ENCODE results near the gene KIF26B.

KIF26B gene

GRCh38 chr1:245690946-245691541, 536.3 kb downstream of the KIF26B start:
- Histone ChIP-seq H3K4me3 (ENCODE audit: control insufficient read depth in 1 of 7, extremely low read depth in 1 of 7, insufficient read depth in 4 of 7, low read depth in 2 of 7, low read length in 6 of 7) (no peak overlapping the region), H3K4me1 (ENCODE audit: control extremely low read depth in 1 of 4, control insufficient read depth in 4 of 4, insufficient read depth in 4 of 4, low read length in 3 of 4) (peaks cover 0 to 13% (median 9%) of the 10 kb centered on the region in 4 experiments), H3K9me3 (ENCODE audit: control extremely low read depth in 1 of 5, control insufficient read depth in 4 of 5, insufficient read depth in 2 of 5, low read depth in 1 of 5, low read length in 4 of 5) (no peaks in the 10 kb centered on the region), H3K36me3 (ENCODE audit: control insufficient read depth in 4 of 4, insufficient read depth in 4 of 4, low read length in 3 of 4) (no peaks in the 10 kb centered on the region), H3K27me3 (replicated peaks in 2 of 5; ENCODE audit: control insufficient read depth in 4 of 5, insufficient read depth in 5 of 5, low read length in 4 of 5) (peaks cover 0 to 30% (median 6%) of the 10 kb centered on the region in 5 experiments), H3K27ac (ENCODE audit: insufficient read depth in 1 of 2, low read depth in 1 of 2, low read length in 2 of 2, poor library complexity in 1 of 2, severe bottlenecking in 2 of 2) (no peak overlapping the region)
- CTCF ChIA-PET: no interaction called here
- 65% methylated on average over 13 of the region's 13 CpGs for WGBS (ENCODE audit: insufficient coverage)
- POLR2A ChIA-PET: no interaction called here
- no peak for DNase-seq

GRCh38 chr1:245691897-245692296, 537.1 kb downstream of the KIF26B start:
- H3K9me3 ChIP-seq (ENCODE audit: control extremely low read depth in 1 of 5, control insufficient read depth in 4 of 5, insufficient read depth in 2 of 5, low read depth in 1 of 5, low read length in 4 of 5): no peaks in the 10 kb centered on the region
- H3K36me3 ChIP-seq (ENCODE audit: control insufficient read depth in 4 of 4, insufficient read depth in 4 of 4, low read length in 3 of 4): no peaks in the 10 kb centered on the region
- CTCF ChIA-PET: no interaction called here
- no peak overlapping the region for H3K4me3 ChIP-seq (ENCODE audit: control insufficient read depth in 1 of 7, extremely low read depth in 1 of 7, insufficient read depth in 4 of 7, low read depth in 2 of 7, low read length in 6 of 7)
- H3K27me3 ChIP-seq (replicated peaks in 2 of 5; ENCODE audit: control insufficient read depth in 4 of 5, insufficient read depth in 5 of 5, low read length in 4 of 5): peaks cover 0 to 22% (median 6%) of the 10 kb centered on the region in 5 experiments
- POLR2A ChIA-PET: no interaction called here
- no peak for DNase-seq
- peaks cover 0 to 13% (median 9%) of the 10 kb centered on the region in 4 experiments for H3K4me1 ChIP-seq (ENCODE audit: control extremely low read depth in 1 of 4, control insufficient read depth in 4 of 4, insufficient read depth in 4 of 4, low read length in 3 of 4)
- 100% methylated on average over 1 of the region's 3 CpGs for WGBS (ENCODE audit: insufficient coverage)
- H3K27ac ChIP-seq (ENCODE audit: insufficient read depth in 1 of 2, low read depth in 1 of 2, low read length in 2 of 2, poor library complexity in 1 of 2, severe bottlenecking in 2 of 2): no peak overlapping the region

- Histone ChIP-seq H3K36me3 (ENCODE audit: control insufficient read depth in 4 of 4, insufficient read depth in 4 of 4, low read length in 3 of 4) (no peaks in the 10 kb centered on the region), H3K27me3 (replicated peaks in 2 of 5; ENCODE audit: control insufficient read depth in 4 of 5, insufficient read depth in 5 of 5, low read length in 4 of 5) (peaks cover 0 to 20% (median 6%) of the 10 kb centered on the region in 5 experiments), H3K9me3 (ENCODE audit: control extremely low read depth in 1 of 5, control insufficient read depth in 4 of 5, insufficient read depth in 2 of 5, low read depth in 1 of 5, low read length in 4 of 5) (no peaks in the 10 kb centered on the region), H3K4me3 (ENCODE audit: control insufficient read depth in 1 of 7, extremely low read depth in 1 of 7, insufficient read depth in 4 of 7, low read depth in 2 of 7, low read length in 6 of 7) (no peak overlapping the region), H3K27ac (ENCODE audit: insufficient read depth in 1 of 2, low read depth in 1 of 2, low read length in 2 of 2, poor library complexity in 1 of 2, severe bottlenecking in 2 of 2) (no peak overlapping the region), H3K4me1 (ENCODE audit: control extremely low read depth in 1 of 4, control insufficient read depth in 4 of 4, insufficient read depth in 4 of 4, low read length in 3 of 4) (peaks cover 0 to 13% (median 9%) of the 10 kb centered on the region in 4 experiments)
- WGBS (ENCODE audit: insufficient coverage): 100% methylated on average over 7 of the region's 12 CpGs
- POLR2A ChIA-PET: no interaction called here
- DNase-seq: no peak
- CTCF ChIA-PET: no interaction called here
These were observed 537.5 kb downstream of the KIF26B start for GRCh38 chr1:245692318-245692717.

GRCh38 chr1:245693116-245693793, 538.5 kb downstream of the KIF26B start:
- ChIA-PET POLR2A (no interaction called here), CTCF (no interaction called here)
- H3K9me3 ChIP-seq (ENCODE audit: control extremely low read depth in 1 of 5, control insufficient read depth in 4 of 5, insufficient read depth in 2 of 5, low read depth in 1 of 5, low read length in 4 of 5): no peaks in the 10 kb centered on the region
- WGBS (ENCODE audit: insufficient coverage): 83% methylated on average over 7 of the region's 8 CpGs
- peaks cover 0 to 5% (median 2%) of the 10 kb centered on the region in 4 experiments for H3K4me1 ChIP-seq (ENCODE audit: control extremely low read depth in 1 of 4, control insufficient read depth in 4 of 4, insufficient read depth in 4 of 4, low read length in 3 of 4)
- no peak overlapping the region for H3K27ac ChIP-seq (ENCODE audit: insufficient read depth in 1 of 2, low read depth in 1 of 2, low read length in 2 of 2, poor library complexity in 1 of 2, severe bottlenecking in 2 of 2)
- H3K4me3 ChIP-seq (ENCODE audit: control insufficient read depth in 1 of 7, extremely low read depth in 1 of 7, insufficient read depth in 4 of 7, low read depth in 2 of 7, low read length in 6 of 7): no peak overlapping the region
- H3K36me3 ChIP-seq (ENCODE audit: control insufficient read depth in 4 of 4, insufficient read depth in 4 of 4, low read length in 3 of 4): no peaks in the 10 kb centered on the region
- peaks cover 0 to 11% (median 2%) of the 10 kb centered on the region in 5 experiments for H3K27me3 ChIP-seq (replicated peaks in 2 of 5; ENCODE audit: control insufficient read depth in 4 of 5, insufficient read depth in 5 of 5, low read length in 4 of 5)
- no peak for DNase-seq

- peaks cover 0 to 4% (median under 1%) of the 10 kb centered on the region in 5 experiments for H3K27me3 ChIP-seq (replicated peaks in 2 of 5; ENCODE audit: control insufficient read depth in 4 of 5, insufficient read depth in 5 of 5, low read length in 4 of 5)
- POLR2A ChIA-PET: no interaction called here
- peaks cover 0 to 3% (median 1%) of the 10 kb centered on the region in 4 experiments for H3K4me1 ChIP-seq (ENCODE audit: control extremely low read depth in 1 of 4, control insufficient read depth in 4 of 4, insufficient read depth in 4 of 4, low read length in 3 of 4)
- CTCF ChIA-PET: no interaction called here
- WGBS (ENCODE audit: insufficient coverage): 97% methylated on average over 18 of the region's 19 CpGs
- H3K27ac ChIP-seq (ENCODE audit: insufficient read depth in 1 of 2, low read depth in 1 of 2, low read length in 2 of 2, poor library complexity in 1 of 2, severe bottlenecking in 2 of 2): no peak overlapping the region
- H3K9me3 ChIP-seq (ENCODE audit: control extremely low read depth in 1 of 5, control insufficient read depth in 4 of 5, insufficient read depth in 2 of 5, low read depth in 1 of 5, low read length in 4 of 5): no peaks in the 10 kb centered on the region
- no peak overlapping the region for H3K4me3 ChIP-seq (ENCODE audit: control insufficient read depth in 1 of 7, extremely low read depth in 1 of 7, insufficient read depth in 4 of 7, low read depth in 2 of 7, low read length in 6 of 7)
- H3K36me3 ChIP-seq (ENCODE audit: control insufficient read depth in 4 of 4, insufficient read depth in 4 of 4, low read length in 3 of 4): no peaks in the 10 kb centered on the region
- no peak for DNase-seq
These were observed 539.4 kb downstream of the KIF26B start for GRCh38 chr1:245693941-245694752.

- no peaks in the 10 kb centered on the region for H3K36me3 ChIP-seq (ENCODE audit: control insufficient read depth in 4 of 4, insufficient read depth in 4 of 4, low read length in 3 of 4)
- H3K9me3 ChIP-seq (ENCODE audit: control extremely low read depth in 1 of 5, control insufficient read depth in 4 of 5, insufficient read depth in 2 of 5, low read depth in 1 of 5, low read length in 4 of 5): no peaks in the 10 kb centered on the region
- DNase-seq: no peak
- no peak overlapping the region for H3K27ac ChIP-seq (ENCODE audit: insufficient read depth in 1 of 2, low read depth in 1 of 2, low read length in 2 of 2, poor library complexity in 1 of 2, severe bottlenecking in 2 of 2)
- no peak overlapping the region for H3K4me3 ChIP-seq (ENCODE audit: control insufficient read depth in 1 of 7, extremely low read depth in 1 of 7, insufficient read depth in 4 of 7, low read depth in 2 of 7, low read length in 6 of 7)
- ChIA-PET POLR2A (no interaction called here), CTCF (no interaction called here)
- H3K27me3 ChIP-seq (replicated peaks in 2 of 5; ENCODE audit: control insufficient read depth in 4 of 5, insufficient read depth in 5 of 5, low read length in 4 of 5): peaks cover 0 to 2% (median 0%) of the 10 kb centered on the region in 5 experiments
- WGBS (ENCODE audit: insufficient coverage): 84% methylated on average over 10 of the region's 11 CpGs
- peaks cover 0 to 3% (median 1%) of the 10 kb centered on the region in 4 experiments for H3K4me1 ChIP-seq (ENCODE audit: control extremely low read depth in 1 of 4, control insufficient read depth in 4 of 4, insufficient read depth in 4 of 4, low read length in 3 of 4)
These were observed 540.0 kb downstream of the KIF26B start for GRCh38 chr1:245694753-245695195.

GRCh38 chr1:245695211-245695610, 540.4 kb downstream of the KIF26B start:
- Histone ChIP-seq H3K27me3 (replicated peaks in 2 of 5; ENCODE audit: control insufficient read depth in 4 of 5, insufficient read depth in 5 of 5, low read length in 4 of 5) (peaks cover 0 to 2% (median 0%) of the 10 kb centered on the region in 5 experiments), H3K27ac (ENCODE audit: insufficient read depth in 1 of 2, low read depth in 1 of 2, low read length in 2 of 2, poor library complexity in 1 of 2, severe bottlenecking in 2 of 2) (no peak overlapping the region), H3K4me1 (ENCODE audit: control extremely low read depth in 1 of 4, control insufficient read depth in 4 of 4, insufficient read depth in 4 of 4, low read length in 3 of 4) (peaks cover 0 to under 1% (median 0%) of the 10 kb centered on the region in 4 experiments), H3K36me3 (ENCODE audit: control insufficient read depth in 4 of 4, insufficient read depth in 4 of 4, low read length in 3 of 4) (no peaks in the 10 kb centered on the region), H3K9me3 (ENCODE audit: control extremely low read depth in 1 of 5, control insufficient read depth in 4 of 5, insufficient read depth in 2 of 5, low read depth in 1 of 5, low read length in 4 of 5) (no peaks in the 10 kb centered on the region), H3K4me3 (ENCODE audit: control insufficient read depth in 1 of 7, extremely low read depth in 1 of 7, insufficient read depth in 4 of 7, low read depth in 2 of 7, low read length in 6 of 7) (no peak overlapping the region)
- 100% methylated on average over 3 of the region's 8 CpGs for WGBS (ENCODE audit: insufficient coverage)
- ChIA-PET CTCF (no interaction called here), POLR2A (no interaction called here)
- DNase-seq: no peak

Measured in common myeloid progenitor, CD34-positive (primary cell).